Stimulated activated CD4-positive, alpha-beta T cell treated with anti-CD3 and anti-CD28 coated beads, Interleukin-2, amount 100 ng/mL, for 4 hours (primary cell): Measurements from ENCODE around the gene PDCD5.
A peak's percentile ranks its signal among the peaks of the same experiment; 100 is the strongest.
"Not testable (repeated sequence)": the region's sequence is repeated elsewhere in the genome, so short reads cannot be mapped to it uniquely, and the experiment has no call there.

Experiments used
- DNase-seq: peaks from one replicate; pipeline ENCODE4 v3.0.0-alpha.2; 2020; ENCODE audit warnings: low read depth

PDCD5 gene, protein sequence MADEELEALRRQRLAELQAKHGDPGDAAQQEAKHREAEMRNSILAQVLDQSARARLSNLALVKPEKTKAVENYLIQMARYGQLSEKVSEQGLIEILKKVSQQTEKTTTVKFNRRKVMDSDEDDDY

GRCh38 chr19:32580901-32581704, at the start of gene PDCD5:
Gene PDCD5 (plus strand): TSS chr19:32581190. CDS start chr19:32581262, 72 bp downstream.
- peak; percentile 96 for DNase-seq

GRCh38 chr19:32532233-32532632, 48.8 kb upstream of the PDCD5 start:
- no peak for DNase-seq

- DNase-seq: no peak
Measured at GRCh38 chr19:32537580-32537979, 43.4 kb upstream of the PDCD5 start.

GRCh38 chr19:32539240-32539916, 41.6 kb upstream of the PDCD5 start:
- no peak for DNase-seq

DNA sequence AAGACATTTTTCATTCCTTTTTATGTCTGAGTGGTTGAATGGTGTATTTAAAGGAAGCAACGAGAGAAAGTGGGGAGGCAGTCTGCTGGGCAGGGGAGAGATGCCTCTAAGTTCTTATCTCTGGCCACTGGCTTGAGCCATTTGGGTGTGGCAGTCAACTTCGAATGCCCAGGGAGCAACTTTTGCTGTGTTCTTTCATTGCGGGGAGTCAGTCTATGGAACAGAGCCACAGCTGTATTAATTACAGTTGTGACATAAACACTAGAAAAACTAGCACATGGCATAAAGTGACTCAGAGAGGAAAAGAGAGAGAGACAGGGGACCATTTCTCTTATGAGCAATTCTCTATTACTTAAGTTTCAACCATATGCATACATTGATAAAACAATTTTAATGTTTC, 40.4 kb upstream of the PDCD5 start:
- DNase-seq: no peak

- DNase-seq: not testable (repeated sequence)
Measured at GRCh38 chr19:32541376-32541775, 39.6 kb upstream of the PDCD5 start.

DNA sequence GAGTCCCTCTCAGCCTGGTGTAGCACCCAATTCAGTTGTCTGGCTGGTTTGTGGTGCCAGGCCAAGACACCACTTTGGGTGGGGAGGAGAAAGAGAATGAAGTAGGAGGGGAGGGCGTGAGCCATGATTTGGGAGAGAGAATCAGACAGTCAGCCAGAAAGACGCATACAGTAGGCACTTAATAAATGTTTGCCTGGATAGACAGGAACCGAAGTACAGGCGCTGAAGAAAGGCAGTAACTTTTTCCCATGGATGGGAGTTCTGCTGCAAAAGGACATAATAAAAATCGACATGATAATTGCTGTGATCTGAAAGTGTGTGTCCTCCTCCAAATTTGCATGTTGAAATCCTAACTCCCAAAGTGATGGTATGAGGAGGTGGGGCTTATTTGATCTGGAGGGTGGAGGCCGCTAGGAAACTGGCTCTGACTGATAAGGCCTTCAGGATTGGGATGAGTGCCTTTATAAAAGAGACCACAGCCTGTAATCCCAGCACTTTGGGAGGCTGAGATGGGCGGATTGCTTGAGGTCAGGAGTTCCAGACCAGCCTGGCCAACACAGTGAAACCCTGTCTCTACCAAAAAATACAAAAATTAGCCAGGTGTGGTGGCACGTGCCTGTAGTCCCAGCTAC, 38.4 kb upstream of the PDCD5 start:
- DNase-seq: no peak

DNA sequence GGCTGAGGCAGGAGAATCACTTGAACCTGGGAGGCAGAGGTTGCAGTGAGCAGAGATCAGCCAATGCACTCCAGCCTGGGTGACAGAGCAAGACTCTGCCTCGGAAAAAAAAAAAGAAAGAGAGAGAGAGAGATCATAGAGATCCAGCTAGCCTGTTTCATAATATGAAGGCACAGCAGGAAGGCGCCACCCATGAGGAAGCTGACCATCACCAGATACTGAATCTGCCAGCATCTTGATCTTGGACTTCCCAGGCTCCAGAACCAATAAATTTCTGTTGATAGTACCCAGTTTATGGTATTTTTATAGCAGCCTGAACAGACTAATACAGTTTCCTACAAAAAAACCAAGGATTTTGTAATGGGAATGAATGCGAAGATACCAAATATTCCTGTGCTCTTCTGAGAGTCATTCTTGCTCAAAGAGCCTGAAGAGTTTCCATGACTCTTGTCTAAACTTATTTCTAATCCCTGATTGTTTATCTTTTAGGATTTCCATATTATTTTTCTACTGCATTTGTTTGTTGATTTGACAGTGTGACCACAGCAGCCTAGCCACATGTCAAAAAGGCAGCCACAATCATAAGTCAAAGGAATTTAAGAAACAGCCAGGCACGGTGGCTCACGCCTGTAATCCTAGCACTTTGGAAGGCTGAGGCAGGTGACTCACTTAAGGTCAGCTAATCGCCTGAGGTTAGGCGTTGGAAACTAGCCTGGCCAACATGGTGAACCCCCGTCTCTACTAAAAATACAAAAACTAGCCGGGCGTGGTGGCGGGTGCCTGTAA, 37.7 kb upstream of the PDCD5 start:
- no peak for DNase-seq

DNA sequence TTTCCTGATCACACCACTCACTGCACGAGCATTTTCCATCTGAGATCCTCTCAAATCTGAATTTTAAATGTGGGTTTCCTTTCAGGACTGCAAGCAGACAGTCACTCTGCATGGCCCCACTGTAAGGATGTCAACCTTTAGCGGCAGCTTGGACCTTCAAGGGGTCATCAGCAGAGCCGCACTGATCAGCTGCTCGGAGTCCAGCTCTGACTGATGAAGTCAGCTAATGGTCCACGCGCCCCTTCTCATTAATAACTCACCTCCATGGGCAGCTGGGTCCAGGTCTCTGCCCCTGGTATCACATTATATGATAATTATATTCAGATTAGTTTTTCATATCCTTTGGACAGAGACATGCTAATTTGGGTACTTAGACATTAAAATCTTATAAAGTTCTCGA, 36.1 kb upstream of the PDCD5 start:
- DNase-seq: no peak

DNA sequence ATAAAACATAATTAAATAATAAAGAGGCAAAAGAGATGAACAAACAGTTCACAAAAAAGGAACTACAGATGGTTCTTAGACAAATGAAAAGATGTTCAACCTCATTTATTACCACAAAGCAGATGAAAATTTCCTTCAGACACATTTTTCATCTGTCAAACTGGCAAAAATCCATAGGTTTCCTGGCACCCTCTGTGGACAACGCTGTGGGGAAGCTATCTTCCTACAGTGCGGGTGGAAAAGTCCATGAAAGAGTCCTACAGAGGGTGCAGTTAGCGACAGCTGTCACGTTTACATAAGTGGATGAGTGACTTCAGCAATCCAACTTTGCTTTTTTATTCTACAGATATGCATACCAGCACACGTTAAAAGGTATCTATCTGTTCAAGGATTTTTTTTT, 30.3 kb upstream of the PDCD5 start:
- no peak for DNase-seq

- no peak for DNase-seq
Measured at GRCh38 chr19:32555786-32556185, 25.2 kb upstream of the PDCD5 start.

- no peak for DNase-seq
Measured at GRCh38 chr19:32558607-32559228, 22.3 kb upstream of the PDCD5 start.

DNA sequence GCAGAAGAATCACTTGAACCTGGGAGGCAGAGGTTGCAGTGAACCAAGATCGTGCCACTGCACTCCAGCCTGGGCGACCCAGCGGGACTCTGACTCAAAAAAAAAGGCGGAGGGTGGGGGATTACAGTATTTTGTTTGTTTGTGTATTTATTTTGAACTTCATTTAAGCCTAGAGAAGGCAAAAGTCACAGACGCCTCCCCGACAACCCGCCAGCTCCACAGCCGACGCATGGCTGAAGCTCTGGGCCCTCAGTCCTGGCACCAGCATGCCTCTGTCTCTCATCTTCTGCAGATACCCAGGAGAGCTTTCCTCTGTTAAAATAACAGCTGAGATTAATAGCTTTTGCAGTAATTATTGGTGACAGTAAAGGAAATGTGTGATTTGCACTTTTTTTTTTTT, 17.2 kb upstream of the PDCD5 start:
- DNase-seq: no peak

DNA sequence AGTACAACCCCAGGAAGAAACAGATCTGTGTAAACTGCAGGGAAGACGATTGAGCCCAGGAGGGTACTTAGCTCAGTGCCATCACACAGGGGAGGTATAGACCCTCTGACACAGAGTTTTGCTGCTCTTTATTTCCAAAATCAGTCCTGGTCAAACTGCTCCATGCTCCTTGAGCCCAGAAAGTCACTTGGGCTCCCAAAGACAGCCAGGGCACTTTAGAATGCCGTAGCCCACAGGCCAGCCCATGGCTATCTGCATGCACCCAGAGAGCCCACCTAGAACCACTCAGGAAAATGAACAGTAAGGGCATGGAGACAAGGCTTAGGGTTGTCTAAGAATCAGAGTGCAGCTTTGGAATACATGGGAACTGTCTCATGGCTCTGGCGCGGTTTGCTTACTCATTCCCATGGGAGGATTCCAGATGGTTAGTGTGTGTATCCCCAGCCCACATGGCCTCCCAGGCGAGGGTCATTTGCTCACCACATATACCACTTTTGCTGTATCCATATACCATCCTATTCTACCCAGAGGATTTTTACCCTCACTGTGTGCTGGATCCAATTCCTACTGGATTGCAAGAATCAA, 14.7 kb upstream of the PDCD5 start:
- no peak for DNase-seq

GRCh38 chr19:32567486-32567885, 13.5 kb upstream of the PDCD5 start:
- no peak for DNase-seq

DNA sequence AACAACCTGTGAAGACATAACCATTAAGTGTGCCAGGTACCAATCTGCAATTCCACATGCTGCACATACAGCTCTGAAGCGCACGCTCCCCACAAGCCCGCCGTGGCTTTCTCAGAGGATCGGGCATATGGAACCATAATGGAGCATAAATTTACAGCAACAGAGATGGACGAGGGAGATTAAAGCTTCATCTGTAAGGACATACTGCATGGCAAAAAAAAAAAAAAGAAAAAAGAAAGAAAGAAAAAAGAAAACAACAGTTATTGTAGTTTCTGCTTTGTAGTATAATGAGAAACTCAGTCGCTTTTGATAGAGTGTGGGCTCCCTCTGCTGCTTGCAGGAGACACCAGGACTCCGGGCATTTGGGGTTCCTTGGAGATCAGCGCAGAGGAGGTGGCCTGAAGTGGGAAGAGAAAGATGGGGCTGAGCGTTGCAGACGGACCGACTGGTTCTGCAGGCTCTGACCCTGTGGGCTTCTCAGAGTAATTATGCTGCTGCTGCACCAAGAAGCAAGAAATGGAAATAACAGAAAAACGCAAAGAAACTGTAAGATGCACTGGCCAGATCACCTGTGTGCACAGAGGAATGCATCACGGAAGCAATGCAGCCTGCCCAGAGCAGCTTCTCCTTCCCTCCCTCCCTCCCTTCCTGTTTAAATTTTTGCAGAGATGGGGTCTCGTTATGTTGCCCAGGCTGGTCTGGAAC, 10.8 kb upstream of the PDCD5 start:
- DNase-seq: peak; percentile 23

GRCh38 chr19:32571471-32572075, 9.4 kb upstream of the PDCD5 start:
- DNase-seq: not testable (repeated sequence)

DNA sequence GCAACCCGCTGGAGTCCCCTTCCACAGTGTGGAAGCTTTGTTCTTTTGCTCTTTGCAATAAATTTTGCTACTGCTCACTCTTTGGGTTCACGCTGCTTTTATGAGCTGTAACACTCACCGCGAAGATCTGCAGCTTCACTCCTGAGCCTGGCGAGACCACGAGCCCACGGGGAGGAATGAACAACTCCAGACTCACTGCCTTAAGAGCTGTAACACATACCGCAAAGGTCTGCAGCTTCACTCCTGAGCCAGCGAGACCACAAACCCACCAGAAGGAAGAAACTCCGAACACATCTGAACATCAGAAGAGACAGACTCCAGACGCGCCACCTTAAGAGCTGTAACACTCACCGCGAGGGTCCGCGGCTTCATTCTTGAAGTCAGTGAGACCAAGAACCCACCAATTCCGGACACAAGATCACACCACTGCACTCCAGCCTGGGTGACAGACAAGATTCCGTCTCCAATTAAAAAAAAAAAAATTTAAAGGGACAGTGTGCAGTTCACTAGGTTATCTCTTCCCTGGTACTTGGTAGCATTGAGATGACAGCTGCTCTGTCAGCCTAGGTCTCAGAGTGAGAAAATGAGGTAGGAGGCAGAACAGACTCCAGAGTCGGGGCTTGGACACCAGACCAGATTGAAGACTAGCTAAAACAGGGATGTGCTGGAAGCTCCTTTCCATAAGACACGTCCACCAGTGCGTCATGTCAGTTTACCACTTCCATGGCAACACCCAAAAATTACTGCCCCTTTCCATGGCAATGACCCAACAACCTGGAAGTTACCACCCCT, 8.1 kb upstream of the PDCD5 start:
- DNase-seq: not testable (repeated sequence)

GRCh38 chr19:32573492-32573794, 7.5 kb upstream of the PDCD5 start:
- no peak for DNase-seq
